ENCODE results near the gene MPG.
"Not testable (repeated sequence)": the region's sequence is repeated elsewhere in the genome, so short reads cannot be mapped to it uniquely, and the experiment has no call there.

The MPG gene, protein sequence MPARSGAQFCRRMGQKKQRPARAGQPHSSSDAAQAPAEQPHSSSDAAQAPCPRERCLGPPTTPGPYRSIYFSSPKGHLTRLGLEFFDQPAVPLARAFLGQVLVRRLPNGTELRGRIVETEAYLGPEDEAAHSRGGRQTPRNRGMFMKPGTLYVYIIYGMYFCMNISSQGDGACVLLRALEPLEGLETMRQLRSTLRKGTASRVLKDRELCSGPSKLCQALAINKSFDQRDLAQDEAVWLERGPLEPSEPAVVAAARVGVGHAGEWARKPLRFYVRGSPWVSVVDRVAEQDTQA

DNA sequence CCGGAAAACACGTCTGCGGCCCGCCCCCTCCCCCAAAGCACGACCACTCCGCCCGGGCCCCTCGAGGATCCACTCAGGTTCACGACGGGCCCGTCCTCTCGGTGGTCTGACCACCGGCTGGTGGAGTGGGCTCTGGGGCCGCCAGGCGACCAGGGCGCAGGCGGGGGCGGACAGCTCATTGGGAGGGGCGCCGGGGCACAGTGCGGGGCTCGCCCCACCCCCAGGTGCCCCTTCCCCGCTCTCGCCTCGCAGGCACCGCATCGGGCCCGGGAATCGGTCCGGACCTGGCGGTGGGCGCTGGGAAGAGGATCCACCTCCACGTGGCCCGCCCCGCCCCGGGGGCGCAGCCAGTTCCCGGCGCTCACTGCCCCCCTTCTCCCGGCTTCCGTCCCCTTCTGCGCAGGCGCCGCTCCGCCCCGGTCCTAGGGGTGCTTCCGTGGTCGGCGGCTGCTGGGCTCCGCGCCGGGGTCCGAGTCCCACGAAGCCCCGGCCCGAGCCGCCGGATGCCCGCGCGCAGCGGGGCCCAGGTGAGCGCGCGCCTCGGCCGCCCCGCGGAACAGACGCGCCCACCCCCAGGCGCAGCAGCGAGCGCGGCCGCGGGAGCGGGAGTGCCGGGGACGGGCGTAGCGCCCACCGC lies at the start of gene MPG:
Gene MPG (plus strand): TSS at position 419 of the 637 bp plus-strand sequence. CDS start 85 bp downstream, at position 504.
- no peak for DNase-seq (ENCODE audit: low read depth)

DNA sequence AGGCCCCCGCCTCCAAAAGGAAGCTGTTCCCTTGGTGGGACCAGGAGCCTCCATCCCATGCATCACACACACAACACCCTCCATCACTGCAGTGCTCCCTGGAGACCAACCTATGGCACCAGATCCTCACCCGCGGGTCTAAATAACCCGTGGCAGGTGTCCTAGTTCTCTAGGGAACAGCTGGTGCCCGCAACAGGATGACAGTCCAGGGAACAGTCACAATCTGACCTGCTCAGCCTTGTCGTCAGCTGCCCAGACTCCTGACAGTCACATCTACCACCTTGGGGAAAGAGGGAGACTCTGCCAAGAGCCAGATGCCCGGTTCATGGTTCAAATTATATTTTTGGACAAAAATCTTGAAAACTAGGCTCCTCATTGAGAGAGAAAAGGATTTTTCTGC lies 47.4 kb upstream of the MPG start:
- not testable (repeated sequence) for DNase-seq (ENCODE audit: low read depth); H3K4me3 ChIP-seq (ENCODE audit: control insufficient read depth, low read depth, low read length)

More for the DNA sequence above, at the start of gene MPG:
- H3K4me3 ChIP-seq (ENCODE audit: control insufficient read depth, low read depth, low read length), result peak within 1 kb of the TSS; percentile 71
- TF ChIP-seq, protein P1, sequence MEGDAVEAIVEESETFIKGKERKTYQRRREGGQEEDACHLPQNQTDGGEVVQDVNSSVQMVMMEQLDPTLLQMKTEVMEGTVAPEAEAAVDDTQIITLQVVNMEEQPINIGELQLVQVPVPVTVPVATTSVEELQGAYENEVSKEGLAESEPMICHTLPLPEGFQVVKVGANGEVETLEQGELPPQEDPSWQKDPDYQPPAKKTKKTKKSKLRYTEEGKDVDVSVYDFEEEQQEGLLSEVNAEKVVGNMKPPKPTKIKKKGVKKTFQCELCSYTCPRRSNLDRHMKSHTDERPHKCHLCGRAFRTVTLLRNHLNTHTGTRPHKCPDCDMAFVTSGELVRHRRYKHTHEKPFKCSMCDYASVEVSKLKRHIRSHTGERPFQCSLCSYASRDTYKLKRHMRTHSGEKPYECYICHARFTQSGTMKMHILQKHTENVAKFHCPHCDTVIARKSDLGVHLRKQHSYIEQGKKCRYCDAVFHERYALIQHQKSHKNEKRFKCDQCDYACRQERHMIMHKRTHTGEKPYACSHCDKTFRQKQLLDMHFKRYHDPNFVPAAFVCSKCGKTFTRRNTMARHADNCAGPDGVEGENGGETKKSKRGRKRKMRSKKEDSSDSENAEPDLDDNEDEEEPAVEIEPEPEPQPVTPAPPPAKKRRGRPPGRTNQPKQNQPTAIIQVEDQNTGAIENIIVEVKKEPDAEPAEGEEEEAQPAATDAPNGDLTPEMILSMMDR (IDR thresholded peaks at IDR 0.05; ENCODE audit: control insufficient read depth, insufficient read depth, low read depth, low read length, missing control alignments), result no peak

DNA sequence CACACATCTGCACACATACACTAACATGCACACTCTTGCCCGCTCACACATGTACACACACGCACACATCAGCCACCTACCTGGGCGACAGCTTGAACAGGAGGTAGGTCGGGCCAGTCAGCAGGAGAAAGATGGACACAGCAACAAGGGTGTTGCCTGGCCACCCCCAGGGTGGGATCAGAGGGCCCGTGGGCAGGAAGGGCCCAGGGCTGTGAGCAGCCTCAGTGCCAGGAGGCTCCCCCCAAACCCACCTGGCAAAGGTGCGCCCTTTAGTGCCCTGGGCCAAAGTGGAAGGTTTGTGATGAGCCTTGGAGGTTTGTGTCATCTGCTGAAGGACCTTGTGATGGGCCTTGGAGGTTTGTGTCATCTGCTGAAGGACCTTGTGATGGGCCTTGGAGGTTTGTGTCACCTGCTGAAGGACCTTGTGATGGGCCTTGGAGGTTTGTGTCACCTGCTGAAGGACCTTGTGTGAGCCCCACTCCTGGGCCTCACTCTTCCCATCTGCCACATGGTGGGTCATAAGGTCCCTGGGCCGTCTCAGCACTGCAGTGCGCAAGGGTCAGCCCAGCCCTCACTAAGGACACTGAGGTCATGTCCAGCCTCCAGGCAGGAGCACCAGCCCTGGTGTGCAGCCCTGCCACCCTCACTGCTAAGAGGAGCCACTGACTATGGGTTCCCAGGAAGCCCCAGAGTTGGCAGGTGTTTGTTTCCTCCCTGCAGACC lies 44.7 kb upstream of the MPG start:
- H3K4me3 ChIP-seq (ENCODE audit: control insufficient read depth, low read depth, low read length); DNase-seq (ENCODE audit: low read depth): not testable (repeated sequence)

DNA sequence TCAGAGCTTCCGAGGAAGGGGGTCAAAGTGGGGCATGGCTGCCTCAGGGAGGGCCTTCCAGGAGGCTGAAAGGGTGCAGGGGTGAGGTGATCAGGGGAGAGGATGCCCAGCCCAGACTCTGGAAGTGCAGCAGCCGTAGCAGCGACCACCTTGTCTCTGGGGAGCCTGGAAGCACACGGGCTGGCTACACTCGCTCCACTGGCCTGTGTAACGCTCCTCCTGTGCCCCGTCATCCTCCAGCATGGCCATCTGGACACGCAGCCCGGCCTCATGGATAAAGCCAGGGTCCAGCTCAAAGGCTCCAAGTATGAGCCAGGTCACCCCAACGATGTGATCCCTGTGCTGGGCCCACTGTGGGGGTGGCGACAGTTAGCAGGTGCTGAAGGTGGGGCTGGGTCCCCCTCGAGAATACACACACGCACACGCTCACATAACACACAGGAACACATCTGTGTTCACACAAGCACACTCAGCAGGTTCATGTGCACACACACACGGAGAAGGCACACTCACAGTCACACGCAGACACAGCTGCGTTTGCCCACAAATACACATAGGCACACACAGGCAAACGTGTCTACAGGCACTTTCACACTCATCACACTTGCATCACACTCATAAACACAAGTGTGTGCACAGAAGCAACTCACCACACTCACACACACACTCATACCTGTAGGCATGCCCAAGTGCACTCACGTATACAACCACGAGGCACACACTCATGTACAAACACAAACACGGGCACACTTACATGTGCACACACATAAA lies 44.0 kb upstream of the MPG start:
- TF ChIP-seq, protein P1 (IDR thresholded peaks at IDR 0.05; ENCODE audit: control insufficient read depth, insufficient read depth, low read depth, low read length, missing control alignments), result no peak
- no peak overlapping the region for H3K4me3 ChIP-seq (ENCODE audit: control insufficient read depth, low read depth, low read length)

DNA sequence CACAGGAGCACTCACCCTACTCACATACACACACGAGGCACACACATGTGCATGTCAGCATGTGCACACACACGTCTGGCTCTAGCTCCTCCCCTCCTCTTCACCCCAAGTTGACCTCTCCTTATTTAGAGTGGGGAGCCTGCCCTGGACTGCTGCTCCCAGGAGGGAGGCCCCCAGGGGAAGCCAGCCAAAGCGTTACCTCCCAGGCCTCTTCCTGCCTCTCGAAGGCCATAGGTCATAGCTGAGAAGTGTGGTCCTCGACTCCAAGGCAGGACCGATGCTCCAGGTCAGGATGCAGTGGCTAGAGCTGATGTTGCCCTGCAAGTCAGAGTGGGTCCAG lies 43.4 kb upstream of the MPG start:
- TF ChIP-seq, protein P1 (IDR thresholded peaks at IDR 0.05; ENCODE audit: control insufficient read depth, insufficient read depth, low read depth, low read length, missing control alignments), result no peak
- no peak for DNase-seq (ENCODE audit: low read depth)
- no peak overlapping the region for H3K4me3 ChIP-seq (ENCODE audit: control insufficient read depth, low read depth, low read length)

More for the DNA sequence above, 44.0 kb upstream of the MPG start:
- no peak for DNase-seq (ENCODE audit: low read depth)

DNA sequence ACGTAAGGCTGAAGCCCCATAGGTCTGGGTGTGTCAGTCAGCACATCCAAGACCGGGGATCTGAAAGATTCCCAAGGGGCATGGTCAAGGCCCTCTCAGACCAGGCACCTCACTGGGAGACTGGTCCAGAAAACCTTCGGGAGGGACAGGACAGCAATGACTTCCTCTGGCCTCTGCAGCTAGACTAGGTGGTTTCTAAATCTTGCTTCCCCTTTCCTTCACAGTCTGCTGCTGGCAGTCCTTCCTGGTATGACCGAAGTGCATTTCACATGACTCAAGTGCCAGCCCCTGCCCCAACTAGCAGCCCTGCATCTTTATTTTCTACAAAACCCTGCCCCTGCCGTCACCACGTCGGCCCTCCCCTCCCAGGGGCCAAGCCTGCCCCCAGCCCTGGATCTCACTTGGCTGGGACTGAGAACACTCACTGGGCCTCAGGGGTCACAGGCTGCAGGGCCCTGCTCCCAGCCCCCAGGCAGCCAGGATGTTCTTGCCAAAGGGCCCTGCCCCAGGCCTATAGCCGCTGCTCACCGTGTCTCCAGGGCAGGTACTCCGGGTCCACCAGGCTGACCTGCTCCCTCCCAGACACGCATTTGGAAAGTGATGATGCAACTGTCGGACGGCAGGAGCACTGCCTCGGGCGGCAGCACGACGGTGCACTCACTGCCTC lies 42.9 kb upstream of the MPG start:
- TF ChIP-seq, protein P1 (IDR thresholded peaks at IDR 0.05; ENCODE audit: control insufficient read depth, insufficient read depth, low read depth, low read length, missing control alignments), result no peak
- no peak for DNase-seq (ENCODE audit: low read depth)
- H3K4me3 ChIP-seq (ENCODE audit: control insufficient read depth, low read depth, low read length), result no peak overlapping the region

DNA sequence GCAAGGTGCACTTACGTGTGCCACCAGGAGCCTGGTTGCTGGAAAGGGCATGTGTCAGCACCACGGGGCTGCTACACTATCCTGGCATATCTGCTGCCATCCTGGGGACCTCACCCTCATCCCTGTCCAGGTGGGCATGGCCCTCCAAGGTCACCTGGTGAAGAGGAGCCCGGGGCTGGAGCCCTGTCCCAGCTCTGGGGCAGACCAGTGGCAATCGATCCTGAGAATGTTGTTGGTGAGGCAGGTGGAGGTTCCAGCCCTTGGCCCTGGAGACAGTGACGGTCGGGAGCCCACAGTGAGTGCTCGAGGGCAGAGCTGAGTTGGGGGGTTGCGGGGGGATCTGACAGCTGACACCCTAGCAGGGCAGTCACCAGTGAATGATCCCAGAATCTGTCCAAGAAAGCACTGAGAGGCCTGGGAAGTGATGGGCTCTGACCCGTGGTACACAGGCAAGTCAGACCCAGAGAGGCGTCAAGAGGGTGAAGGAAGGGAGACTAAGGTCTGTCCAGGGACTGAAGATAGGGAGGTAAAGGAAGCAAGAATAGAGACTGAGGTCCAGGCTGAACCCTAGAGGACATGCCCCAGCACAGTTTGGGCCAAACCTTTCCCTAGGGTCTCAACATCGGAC lies 42.2 kb upstream of the MPG start:
- TF ChIP-seq, protein P1 (IDR thresholded peaks at IDR 0.05; ENCODE audit: control insufficient read depth, insufficient read depth, low read depth, low read length, missing control alignments), result no peak
- no peak overlapping the region for H3K4me3 ChIP-seq (ENCODE audit: control insufficient read depth, low read depth, low read length)
- DNase-seq (ENCODE audit: low read depth), result no peak

Measured in AG09309 (cell line).